K562 (cell line): Measurements from ENCODE around the gene JPH3. TPM values are rescaled to one million over a fixed set of nuclear protein-coding genes. Genes with fewer than 3 reads are reported as not detected.

Experiments
- AFF1 ChIP-seq, 2 experiments: fragments of 450-650 bp; IDR thresholded peaks; 2 replicates each; pipeline ENCODE4 v1.6.1; 2018; ENCODE audit warnings: mild to moderate bottlenecking in 2 of 2, low read depth in 1 of 2; ENCODE audit not compliant: partially characterized antibody in 2 of 2
- CBFA2T3 ChIP-seq: fragments of 450-650 bp; IDR thresholded peaks from 2 replicates; pipeline ENCODE4 v1.6.1; 2017
- CCAR2 ChIP-seq: fragments of 200-400 bp; formaldehyde crosslinking; IDR thresholded peaks from 2 replicates; pipeline ENCODE4 v1.6.1; 2017; ENCODE audit warnings: mild to moderate bottlenecking, low read depth, low read length
- CREB3 ChIP-seq: fragments of 450-650 bp; conservative IDR thresholded peaks from 2 replicates; pipeline ENCODE4 v1.6.1; 2016; ENCODE audit warnings: missing genetic modification characterization, low read depth, mild to moderate bottlenecking, missing compliant biosample characterization, moderate library complexity
- HIVEP1 ChIP-seq: fragments of 250-450 bp; sonication (Bioruptor Pico); IDR thresholded peaks from 2 replicates; pipeline ENCODE4 v1.4.0; 2020; ENCODE audit warnings: mild to moderate bottlenecking
- KLF16 ChIP-seq: IDR thresholded peaks from 2 replicates; pipeline ENCODE4 v1.6.1; 2016; ENCODE audit warnings: antibody characterized with exemption
- POLR2A ChIP-seq: fragments of 450-650 bp; conservative IDR thresholded peaks from 2 replicates; pipeline ENCODE4 v1.6.1; 2016
- TEAD2 ChIP-seq: fragments of 450-650 bp; IDR thresholded peaks from 2 replicates; pipeline ENCODE4 v1.6.1; 2016; ENCODE audit warnings: missing genetic modification characterization, control low read depth, missing compliant biosample characterization
- TFAM ChIP-seq: fragments of 250-450 bp; sonication (Bioruptor Pico); conservative IDR thresholded peaks from 2 replicates; pipeline ENCODE4 v1.5.0; 2021; ENCODE audit warnings: mild to moderate bottlenecking, moderate library complexity
- TRIM28 ChIP-seq: fragments of 450-650 bp; IDR thresholded peaks from 2 replicates; pipeline ENCODE4 v1.6.1; 2017
- ZBTB40 ChIP-seq, 2 experiments: fragments of 450-650 bp in 1 of 2; sonication (generic) in 1 of 2; formaldehyde crosslinking in 1 of 2; IDR thresholded peaks; 2 replicates each; pipeline versions ENCODE4 v1.7.1 to v1.9.0; 2016 to 2022; ENCODE audit warnings: inconsistent platforms in 1 of 2, mild to moderate bottlenecking in 1 of 2, missing genetic modification reagents in 1 of 2
- ZNF512 ChIP-seq: IDR thresholded peaks from 2 replicates; pipeline ENCODE4 v1.6.1; 2016; ENCODE audit warnings: missing genetic modification characterization, missing compliant biosample characterization
- polyA plus RNA-seq, 8 experiments: library from polyadenylated mRNA; depleted of rRNA in 4 of 8; stranded (reverse) in 5 of 8; unstranded in 3 of 8; fragments of >200 nt; fragmentation: Nextera tagmentation in 2 of 8; fragmentation: Illumina TruSeq in 1 of 8; extraction: Ambion mirVana in 2 of 8; extraction: Trizol in 1 of 8; gene quantifications; 2 replicates each; pipeline versions ENCODE4 v1.2.1 to v1.2.3, GENCODE V29; 2011 to 2014; ENCODE audit warnings: inconsistent platforms in 1 of 8, missing spikeins in 1 of 8
- total RNA-seq, 7 experiments: library from RNA; depleted of rRNA in 6 of 7; stranded (reverse); fragments of >200 nt in 6 of 7; fragmentation: Illumina TruSeq in 2 of 7; extraction: Trizol in 2 of 7; gene quantifications; 2 replicates each; pipeline versions ENCODE4 v1.2.1 to v1.2.3, GENCODE V29; 2011 to 2021; ENCODE audit warnings: low replicate concordance in 1 of 7

The JPH3 gene
- total and polyA plus RNA-seq, 9 of the 15 experiments (the other 6 are each of a cell fraction or from before 2014, with no cell fraction given) = 0.01 TPM; not detected in 8

GRCh38 chr16:87560428-87561199 lies 41.7 kb upstream of the JPH3 start (continued):
- no peak for TF ChIP-seq ZBTB40 (IDR thresholded peaks at IDR 0.05)
- no peak for TF ChIP-seq ZBTB40 (CRISPR knock-in tag; IDR thresholded peaks at IDR 0.05)
- TF ChIP-seq CCAR2 = no peak
- TF ChIP-seq TFAM = no peak
- no peak for TF ChIP-seq ZNF512 (tag)
- TF ChIP-seq TRIM28 = peak; percentile 62; the same call in 1 of the 2 replicates
- TF ChIP-seq AFF1 (IDR thresholded peaks at IDR 0.05; ENCODE audit: low read depth in 1 of 2, partially characterized antibody in 2 of 2) = no peak
- TF ChIP-seq HIVEP1 (CRISPR knock-in tag) = no peak
- no peak for TF ChIP-seq TEAD2 (tag)
- TF ChIP-seq KLF16 = no peak
- TF ChIP-seq CBFA2T3 = no peak
- TF ChIP-seq POLR2A = no peak
- no peak for TF ChIP-seq CREB3
